Caco-2 (cell line): ENCODE measurements around the gene LCE1A. TPM values are rescaled to one million over a fixed set of nuclear protein-coding genes. Genes with fewer than 3 reads are reported as not detected.

ENCODE experiments used
- BruUV-seq: library from RNA; stranded (reverse); fragments of 400-500 nt; replicated peaks from 2 replicates; lab custom pipeline; 2021; lab: Mats Ljungman, UMichigan
- CTCF ChIA-PET: fragments of 300-600 bp; sonication (Branson Sonifier 250); formaldehyde crosslinking; loops from one replicate; lab custom pipeline; 2022; ENCODE audit warnings: antibody characterized with exemption; lab: Charles Lee
- POLR2A ChIA-PET: fragments of 300-600 bp; sonication (Branson Sonifier 250); formaldehyde crosslinking; loops from one replicate; lab custom pipeline; 2022; ENCODE audit warnings: antibody characterized with exemption; lab: Charles Lee
- DNase-seq, 2 experiments: peaks; one replicate each; pipeline versions ENCODE4 v3.0.0 to v3.0.0-alpha.2; 2020 to 2022
- H3K27me3 ChIP-seq: replicated peaks from 2 replicates; pipeline ENCODE4 v1.6.0; 2011; ENCODE audit warnings: low read length; ENCODE audit not compliant: control insufficient read depth, insufficient read depth
- H3K36me3 ChIP-seq: 2 replicates; pipeline ENCODE4 v1.5.1; 2011; ENCODE audit warnings: low read length; ENCODE audit not compliant: control insufficient read depth, insufficient read depth
- H3K4me1 ChIP-seq: fragments of 250-450 bp; sonication (Bioruptor Pico); 2 replicates; pipeline ENCODE4 v1.5.1; 2020; ENCODE audit warnings: mild to moderate bottlenecking
- H3K4me3 ChIP-seq: 2 replicates; pipeline ENCODE4 v1.5.1; 2011; ENCODE audit warnings: low read depth, mild to moderate bottlenecking, control low read depth, low read length
- H3K9me3 ChIP-seq: fragments of 250-450 bp; sonication (Bioruptor Pico); 2 replicates; pipeline ENCODE4 v1.5.1; 2020; ENCODE audit warnings: mild to moderate bottlenecking, moderate library complexity
- H3K27ac Mint-ChIP-seq: one replicate; pipeline ENCODE4 v1.8.0; 2022; ENCODE audit warnings: mixed read lengths; ENCODE audit not compliant: unreplicated experiment
- H3K27me3 Mint-ChIP-seq: one replicate; pipeline ENCODE4 v1.8.0; 2022; ENCODE audit warnings: mixed read lengths; ENCODE audit not compliant: insufficient read depth, unreplicated experiment
- H3K36me3 Mint-ChIP-seq: one replicate; pipeline ENCODE4 v1.8.0; 2022; ENCODE audit warnings: mild to moderate bottlenecking, mixed read lengths; ENCODE audit not compliant: insufficient read depth, unreplicated experiment
- H3K4me1 Mint-ChIP-seq: one replicate; pipeline ENCODE4 v1.8.0; 2022; ENCODE audit warnings: low read depth, mixed read lengths; ENCODE audit not compliant: unreplicated experiment
- H3K4me3 Mint-ChIP-seq: one replicate; pipeline ENCODE4 v1.8.0; 2022; ENCODE audit warnings: mild to moderate bottlenecking, moderate library complexity, mixed read lengths; ENCODE audit not compliant: unreplicated experiment
- H3K9me3 Mint-ChIP-seq: one replicate; pipeline ENCODE4 v1.8.0; 2022; ENCODE audit warnings: mixed read lengths; ENCODE audit not compliant: unreplicated experiment
- intact Hi-C: fragments of 100-400 bp; cut with micrococcal nuclease; formaldehyde crosslinking; loops from one replicate; pipeline ENCODE4 v1.10.0; 2022; ENCODE audit not compliant: unreplicated experiment
- total RNA-seq: library from RNA; stranded (reverse); gene quantifications from 2 replicates; pipeline ENCODE4 v1.2.3, GENCODE V29; 2022
- TF ChIP-seq, protein P1 (sequence below), 2 experiments: fragments of 200-600 bp in 1 of 2; IDR thresholded peaks; 1 replicate in 1 of 2; 2 replicates in 1 of 2; pipeline versions ENCODE4 v1.5.1 to v1.8.0; 2011 to 2022; ENCODE audit warnings: antibody characterized with exemption in 1 of 2, control low read depth in 1 of 2, inconsistent platforms in 1 of 2, low read depth in 1 of 2, low read length in 1 of 2, mild to moderate bottlenecking in 1 of 2, moderate library complexity in 1 of 2; ENCODE audit not compliant: insufficient read depth in 1 of 2, severe bottlenecking in 1 of 2, unreplicated experiment in 1 of 2

Gene LCE1A
- total RNA-seq, 1 experiment from 2014 or later = not detected

DNA sequence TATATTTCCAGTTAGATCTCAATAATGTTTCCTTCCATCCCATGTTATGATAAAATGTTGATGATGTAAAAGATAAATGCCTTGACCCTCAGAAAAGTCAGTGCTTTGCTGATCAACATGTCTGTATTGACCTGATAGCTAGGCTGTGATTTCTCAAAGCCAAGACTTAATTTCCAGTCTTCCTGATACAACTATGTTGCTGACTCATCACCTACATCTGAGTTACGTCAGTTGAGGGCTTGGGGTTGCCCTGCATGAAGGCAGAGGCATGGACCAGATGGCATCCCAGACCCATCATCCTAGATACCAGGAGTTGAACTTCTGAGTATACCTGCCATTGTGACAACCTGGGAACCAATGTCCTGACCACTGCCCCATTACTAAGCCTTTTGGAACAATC, 25.9 kb upstream of the LCE1A start:
- Mint-ChIP-seq H3K27me3 (peaks cover 31% of the 10 kb centered on the region), H3K4me3 (no peak overlapping the region), H3K27ac (no peak overlapping the region), H3K36me3 (no peaks in the 10 kb centered on the region), H3K9me3 (no peaks in the 10 kb centered on the region), H3K4me1 (no peaks in the 10 kb centered on the region)
- Histone ChIP-seq H3K4me3 (no peak overlapping the region), H3K36me3 (no peaks in the 10 kb centered on the region), H3K9me3 (no peaks in the 10 kb centered on the region; the same call in 1 of the 2 replicates), H3K4me1 (no peaks in the 10 kb centered on the region), H3K27me3 (no peaks in the 10 kb centered on the region)
- no TSS peak for BruUV-seq
- intact Hi-C loops = no loop called here
- no peak for DNase-seq
- CTCF ChIA-PET = no interaction called here
- TF ChIP-seq, protein P1, sequence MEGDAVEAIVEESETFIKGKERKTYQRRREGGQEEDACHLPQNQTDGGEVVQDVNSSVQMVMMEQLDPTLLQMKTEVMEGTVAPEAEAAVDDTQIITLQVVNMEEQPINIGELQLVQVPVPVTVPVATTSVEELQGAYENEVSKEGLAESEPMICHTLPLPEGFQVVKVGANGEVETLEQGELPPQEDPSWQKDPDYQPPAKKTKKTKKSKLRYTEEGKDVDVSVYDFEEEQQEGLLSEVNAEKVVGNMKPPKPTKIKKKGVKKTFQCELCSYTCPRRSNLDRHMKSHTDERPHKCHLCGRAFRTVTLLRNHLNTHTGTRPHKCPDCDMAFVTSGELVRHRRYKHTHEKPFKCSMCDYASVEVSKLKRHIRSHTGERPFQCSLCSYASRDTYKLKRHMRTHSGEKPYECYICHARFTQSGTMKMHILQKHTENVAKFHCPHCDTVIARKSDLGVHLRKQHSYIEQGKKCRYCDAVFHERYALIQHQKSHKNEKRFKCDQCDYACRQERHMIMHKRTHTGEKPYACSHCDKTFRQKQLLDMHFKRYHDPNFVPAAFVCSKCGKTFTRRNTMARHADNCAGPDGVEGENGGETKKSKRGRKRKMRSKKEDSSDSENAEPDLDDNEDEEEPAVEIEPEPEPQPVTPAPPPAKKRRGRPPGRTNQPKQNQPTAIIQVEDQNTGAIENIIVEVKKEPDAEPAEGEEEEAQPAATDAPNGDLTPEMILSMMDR (IDR thresholded peaks at IDR 0.05; ENCODE audit: insufficient read depth in 1 of 2, low read depth in 1 of 2, low read length in 1 of 2, severe bottlenecking in 1 of 2, unreplicated experiment in 1 of 2) = no peak
- POLR2A ChIA-PET = no interaction called here

GRCh38 chr1:152806576-152806975, 20.7 kb upstream of the LCE1A start, which contains the start of gene LCE1C:
Gene LCE1C (minus strand): TSS chr1:152806651. CDS start chr1:152805478, 1,173 bp downstream.
- Mint-ChIP-seq H3K4me1 (no peaks in the 10 kb centered on the region), H3K36me3 (no peaks in the 10 kb centered on the region), H3K9me3 (no peaks in the 10 kb centered on the region), H3K27ac (no peak within 1 kb of the TSS), H3K27me3 (peaks cover 27% of the 10 kb centered on the region), H3K4me3 (no peak within 1 kb of the TSS)
- Histone ChIP-seq H3K4me3 (no peak within 1 kb of the TSS), H3K36me3 (no peaks in the 10 kb centered on the region), H3K4me1 (no peaks in the 10 kb centered on the region), H3K27me3 (no peaks in the 10 kb centered on the region), H3K9me3 (no peaks in the 10 kb centered on the region)
- CTCF ChIA-PET = no interaction called here
- intact Hi-C loops = no loop called here
- DNase-seq = no peak
- POLR2A ChIA-PET = no interaction called here
- BruUV-seq = no TSS peak
- TF ChIP-seq, protein P1 (IDR thresholded peaks at IDR 0.05; ENCODE audit: insufficient read depth in 1 of 2, low read depth in 1 of 2, low read length in 1 of 2, severe bottlenecking in 1 of 2, unreplicated experiment in 1 of 2) = no peak

- Mint-ChIP-seq H3K27me3 (peaks cover 13% of the 10 kb centered on the region), H3K27ac (no peak overlapping the region), H3K4me1 (no peaks in the 10 kb centered on the region), H3K36me3 (no peaks in the 10 kb centered on the region), H3K4me3 (no peak overlapping the region), H3K9me3 (no peaks in the 10 kb centered on the region)
- ChIA-PET CTCF (no interaction called here), POLR2A (no interaction called here)
- no peak for DNase-seq
- Histone ChIP-seq H3K4me1 (no peaks in the 10 kb centered on the region), H3K27me3 (no peaks in the 10 kb centered on the region), H3K36me3 (no peaks in the 10 kb centered on the region), H3K4me3 (no peak overlapping the region), H3K9me3 (no peaks in the 10 kb centered on the region)
- no TSS peak for BruUV-seq
- intact Hi-C loops = no loop called here
- TF ChIP-seq, protein P1 (IDR thresholded peaks at IDR 0.05; ENCODE audit: insufficient read depth in 1 of 2, low read depth in 1 of 2, low read length in 1 of 2, severe bottlenecking in 1 of 2, unreplicated experiment in 1 of 2) = no peak
Measured at GRCh38 chr1:152811050-152811449, 16.2 kb upstream of the LCE1A start.
